Dendritic cell treated with granulocyte-macrophage colony-stimulating factor and Interleukin-4, amounts not matched to agents 40 ng/mL and 50 ng/mL, for 4 days (primary cell): ENCODE measurements around the gene RSPH6A.
"Not testable (repeated sequence)": the region's sequence is repeated elsewhere in the genome, so short reads cannot be mapped to it uniquely, and the experiment has no call there.

ENCODE experiments used
- H3K27ac Mint-ChIP-seq: one replicate; pipeline ENCODE4 v1.8.0; 2022; ENCODE audit warnings: mild to moderate bottlenecking, mixed read lengths
- H3K27me3 Mint-ChIP-seq: one replicate; pipeline ENCODE4 v1.8.0; 2022; ENCODE audit warnings: mild to moderate bottlenecking, mixed read lengths
- H3K36me3 Mint-ChIP-seq: one replicate; pipeline ENCODE4 v1.8.0; 2022; ENCODE audit warnings: low read depth, mixed read lengths
- H3K4me1 Mint-ChIP-seq: one replicate; pipeline ENCODE4 v1.8.0; 2022; ENCODE audit warnings: low read depth, mixed read lengths
- H3K4me3 Mint-ChIP-seq: one replicate; pipeline ENCODE4 v1.8.0; 2022; ENCODE audit warnings: mild to moderate bottlenecking, moderate library complexity, mixed read lengths
- H3K9me3 Mint-ChIP-seq: one replicate; pipeline ENCODE4 v1.8.0; 2022; ENCODE audit warnings: mixed read lengths
- intact Hi-C: fragments of 100-400 bp; cut with micrococcal nuclease; formaldehyde crosslinking; loops from one replicate; pipeline ENCODE4 v1.15.0; 2022

The RSPH6A gene

DNA sequence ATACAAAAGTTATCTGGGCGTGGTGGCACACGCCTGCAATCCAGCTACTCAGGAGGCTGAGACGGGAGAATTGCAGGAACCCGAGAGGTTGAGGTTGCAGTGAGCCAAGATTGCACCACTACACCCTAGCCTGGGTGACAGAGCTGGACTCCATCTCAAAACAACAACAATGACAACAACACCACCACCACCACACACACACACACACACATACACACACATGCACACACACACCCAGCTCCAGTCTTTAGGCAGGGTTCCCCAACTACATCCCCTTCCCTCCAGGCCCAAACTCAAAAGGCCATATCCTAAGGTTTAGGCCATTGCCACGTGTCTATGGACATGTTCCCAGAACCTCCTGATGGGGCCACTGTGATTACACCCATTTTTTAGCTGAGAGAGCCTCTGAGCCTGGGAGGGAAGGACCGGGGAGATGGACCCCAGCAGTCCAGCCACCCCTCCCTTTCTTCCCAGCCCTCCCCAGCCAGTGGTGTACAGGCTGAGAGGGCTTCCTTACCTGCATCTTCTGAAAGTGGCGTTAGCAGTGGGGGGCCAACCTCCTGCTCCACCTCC, 13.4 kb downstream of the RSPH6A start:
- Mint-ChIP-seq H3K36me3 (no peaks in the 10 kb centered on the region), H3K4me1 (peaks cover 25% of the 10 kb centered on the region), H3K27me3 (peaks cover 97% of the 10 kb centered on the region), H3K9me3 (no peaks in the 10 kb centered on the region), H3K27ac (no peak overlapping the region), H3K4me3 (no peak overlapping the region)
- intact Hi-C loops, result no loop called here

DNA sequence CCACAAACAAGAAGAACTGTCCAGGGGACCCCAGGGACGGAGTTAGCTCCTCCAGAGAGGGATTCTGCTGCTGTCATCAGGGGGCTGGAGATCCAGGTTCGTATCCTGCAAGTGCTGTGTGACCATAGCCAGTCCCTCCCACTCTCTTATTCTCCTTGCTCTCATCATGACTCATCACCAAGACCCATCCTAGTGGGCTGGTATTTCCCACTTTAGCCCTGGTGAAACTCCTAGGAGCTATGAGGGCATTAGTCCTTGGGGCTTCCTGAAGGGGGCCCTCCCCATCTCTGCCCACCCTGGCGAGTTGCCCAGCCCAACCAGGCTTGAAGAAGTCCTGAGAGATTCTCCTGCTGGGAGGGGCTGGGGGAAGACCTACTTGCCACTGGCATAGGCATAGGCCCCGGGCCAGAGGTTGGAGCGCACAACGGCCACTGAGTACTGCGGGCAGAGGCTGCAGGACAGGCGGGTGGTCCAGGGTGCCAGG, 15.0 kb downstream of the RSPH6A start:
- no peaks in the 10 kb centered on the region for H3K36me3 Mint-ChIP-seq
- H3K27me3 Mint-ChIP-seq, result peaks cover 98% of the 10 kb centered on the region

DNA sequence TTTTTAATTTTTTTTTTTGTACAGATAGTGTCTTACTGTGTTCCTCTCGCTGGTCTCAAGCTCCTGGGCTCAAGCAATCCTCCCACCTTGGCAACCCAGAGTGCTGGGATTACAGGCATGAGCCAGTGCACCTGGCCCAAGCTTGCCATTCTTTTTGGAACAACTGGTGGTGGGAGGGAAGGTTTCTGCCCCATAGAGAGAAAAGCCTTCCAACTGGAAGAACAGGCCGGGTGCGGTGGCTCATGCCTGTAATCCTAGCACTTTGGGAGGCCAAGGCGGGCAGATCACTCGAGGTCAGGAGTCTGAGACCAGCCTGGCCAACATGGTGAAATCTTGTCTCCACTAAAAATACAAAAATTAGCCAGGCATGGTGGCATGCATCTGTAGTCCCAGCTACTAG, 15.6 kb downstream of the RSPH6A start:
- Mint-ChIP-seq H3K4me1 (peaks cover 31% of the 10 kb centered on the region), H3K27me3 (peaks cover 98% of the 10 kb centered on the region)
- intact Hi-C loops, result loop anchor here (1.0 kb wide), 1 partner anchor 29 kb away; no protein-coding TSS in a partner anchor
- not testable (repeated sequence) for H3K4me3 Mint-ChIP-seq, H3K9me3 Mint-ChIP-seq, H3K27ac Mint-ChIP-seq, H3K36me3 Mint-ChIP-seq

More for the DNA sequence above, 15.0 kb downstream of the RSPH6A start:
- peaks cover 26% of the 10 kb centered on the region for H3K4me1 Mint-ChIP-seq
- intact Hi-C loops, result no loop called here
- no peaks in the 10 kb centered on the region for H3K9me3 Mint-ChIP-seq
- no peak overlapping the region for H3K27ac Mint-ChIP-seq
- H3K4me3 Mint-ChIP-seq, result no peak overlapping the region

DNA sequence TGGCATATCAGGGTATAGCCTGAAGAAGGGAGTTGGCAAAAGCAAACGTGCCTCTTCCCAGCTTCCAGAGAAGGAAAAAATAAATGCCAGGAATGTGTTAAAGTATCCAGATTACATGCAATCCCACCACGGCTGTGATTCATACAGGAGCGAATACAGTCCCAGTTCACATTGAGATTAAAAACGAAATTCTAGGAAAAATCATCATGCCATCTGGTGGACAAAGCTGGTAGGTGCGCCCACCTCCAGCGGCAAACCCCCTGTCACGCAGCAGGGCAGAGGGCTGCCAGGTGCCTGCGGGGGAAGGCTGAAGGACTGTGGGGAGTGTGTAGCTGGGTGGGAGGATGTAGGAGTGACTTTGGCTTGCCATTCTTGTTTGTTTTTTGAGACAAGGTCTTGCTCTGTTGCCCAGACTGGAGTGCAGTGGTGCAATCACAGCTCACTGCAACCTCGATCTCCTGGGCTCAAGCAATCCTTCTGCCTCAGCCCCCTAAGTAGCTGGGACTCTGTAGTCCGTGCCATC, 16.1 kb downstream of the RSPH6A start:
- no peak overlapping the region for H3K27ac Mint-ChIP-seq
- peaks cover 35% of the 10 kb centered on the region for H3K4me1 Mint-ChIP-seq
- intact Hi-C loops, result loop anchor here (1.0 kb wide), 1 partner anchor 29 kb away; no protein-coding TSS in a partner anchor
- H3K9me3 Mint-ChIP-seq, result no peaks in the 10 kb centered on the region
- H3K36me3 Mint-ChIP-seq, result no peaks in the 10 kb centered on the region
- H3K4me3 Mint-ChIP-seq, result no peak overlapping the region
- peaks cover 94% of the 10 kb centered on the region for H3K27me3 Mint-ChIP-seq

DNA sequence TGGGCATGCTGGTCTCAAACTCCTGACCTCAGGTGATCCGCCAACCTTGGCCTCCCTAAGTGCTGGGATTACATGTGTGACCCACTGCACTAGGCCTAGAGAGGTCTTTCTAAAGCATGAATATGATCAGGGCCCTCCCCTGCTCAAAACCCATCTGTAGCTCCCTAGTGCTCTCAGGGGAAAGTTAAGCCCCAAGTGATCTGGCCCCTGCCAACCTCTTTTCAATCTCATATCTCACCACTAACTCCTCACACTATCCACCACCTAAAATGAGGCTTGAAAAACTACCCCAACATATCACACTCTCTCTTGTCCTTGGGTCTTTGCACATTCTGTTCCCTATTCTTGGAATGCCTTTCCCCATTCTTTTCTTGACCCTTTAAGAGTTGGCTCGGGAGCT, 20.5 kb downstream of the RSPH6A start:
- Mint-ChIP-seq H3K4me3 (no peak overlapping the region), H3K9me3 (no peaks in the 10 kb centered on the region), H3K27me3 (peaks cover 66% of the 10 kb centered on the region), H3K4me1 (peaks cover 60% of the 10 kb centered on the region), H3K27ac (peak overlapping the region; percentile 2), H3K36me3 (peaks cover 20% of the 10 kb centered on the region)
- intact Hi-C loops, result no loop called here

DNA sequence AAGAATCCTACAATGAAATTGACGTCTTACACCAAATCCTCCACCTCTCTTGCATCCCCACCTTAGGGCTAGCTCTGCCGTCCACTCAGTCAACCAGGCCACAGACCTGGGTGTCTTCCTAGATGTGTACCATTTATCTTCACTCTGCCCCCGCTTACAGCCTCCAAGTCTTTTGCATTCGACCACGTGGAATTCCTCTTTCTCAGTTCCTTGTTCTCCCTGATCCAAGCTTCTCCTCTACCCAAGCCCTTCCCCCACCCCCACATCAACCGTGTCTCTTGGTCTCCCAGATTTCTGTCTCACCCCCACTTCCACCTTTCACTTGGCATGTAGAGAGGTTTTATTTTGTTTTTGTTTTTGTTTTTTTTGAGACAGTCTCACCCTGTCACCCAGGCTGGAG, 21.2 kb downstream of the RSPH6A start:
- Mint-ChIP-seq H3K36me3 (peaks cover 27% of the 10 kb centered on the region), H3K27ac (peak overlapping the region; percentile 69), H3K9me3 (no peaks in the 10 kb centered on the region), H3K27me3 (peaks cover 66% of the 10 kb centered on the region), H3K4me1 (peaks cover 58% of the 10 kb centered on the region), H3K4me3 (peak overlapping the region; percentile 59)
- intact Hi-C loops, result no loop called here

DNA sequence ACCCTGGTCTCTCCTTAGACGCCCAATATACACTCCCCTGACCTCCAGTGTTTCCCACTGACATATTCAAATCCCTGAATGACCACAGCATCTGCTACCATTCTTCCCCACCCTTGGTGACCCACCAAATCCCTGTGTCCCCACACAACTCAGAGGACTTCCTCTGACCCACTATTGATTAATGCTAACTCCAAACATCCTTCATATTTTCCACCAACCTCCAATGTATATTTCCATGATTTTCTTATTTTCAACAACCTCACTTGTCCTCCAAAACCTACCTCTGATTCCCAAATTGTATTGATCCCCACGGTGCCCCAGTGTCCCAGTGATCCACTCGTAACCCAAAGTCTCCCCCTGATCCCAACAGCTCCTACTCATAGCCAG, 21.9 kb downstream of the RSPH6A start:
- Mint-ChIP-seq H3K36me3 (peaks cover 34% of the 10 kb centered on the region), H3K27me3 (peaks cover 66% of the 10 kb centered on the region), H3K9me3 (no peaks in the 10 kb centered on the region), H3K27ac (peak overlapping the region; percentile 69), H3K4me3 (peak overlapping the region; percentile 58), H3K4me1 (peaks cover 63% of the 10 kb centered on the region)
- intact Hi-C loops, result no loop called here

DNA sequence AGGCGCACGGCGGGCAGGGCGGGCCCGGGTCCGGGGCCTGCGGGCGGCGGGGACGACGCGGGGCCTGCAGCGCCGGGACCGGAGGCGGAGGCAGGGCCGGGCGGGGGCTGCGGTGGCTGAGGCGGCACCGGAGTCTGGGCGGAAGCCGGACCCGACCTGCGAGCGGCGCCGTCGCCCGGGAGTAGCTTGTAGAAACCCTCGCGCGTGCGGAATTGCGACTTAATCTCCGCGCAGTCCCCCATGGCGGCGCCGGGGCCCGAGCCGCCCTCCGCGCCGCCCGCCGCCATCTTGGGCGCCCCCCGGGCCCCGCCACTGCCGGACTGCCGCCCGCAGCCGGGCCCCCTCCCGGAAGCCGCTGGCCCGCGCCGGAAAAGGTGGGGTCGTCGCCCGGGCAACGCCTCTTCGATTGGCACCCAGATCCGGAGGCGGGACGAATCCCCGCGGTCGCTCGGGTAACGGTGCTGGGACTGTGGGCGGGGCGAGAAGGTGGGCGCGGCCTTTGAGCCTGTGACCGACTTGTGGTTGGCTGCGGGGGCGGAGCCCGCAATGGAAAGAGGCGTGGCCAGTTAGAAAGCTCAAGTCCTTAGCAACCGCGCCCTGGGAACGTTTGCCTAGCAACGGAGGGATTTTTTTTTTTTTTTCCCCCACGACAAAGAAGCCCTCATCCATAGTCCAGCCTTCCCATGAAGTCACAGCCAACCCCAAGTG, 22.5 kb downstream of the RSPH6A start, which contains the start of gene DMWD:
Gene DMWD, minus strand, starts transcription at position 376 of the 708 bp plus-strand sequence. Its CDS starts 89 bp downstream, at position 287.
- Mint-ChIP-seq H3K36me3 (peaks cover 40% of the 10 kb centered on the region), H3K27ac (peak within 1 kb of the TSS; percentile 69), H3K27me3 (peaks cover 66% of the 10 kb centered on the region), H3K9me3 (no peaks in the 10 kb centered on the region), H3K4me1 (peaks cover 68% of the 10 kb centered on the region), H3K4me3 (peak within 1 kb of the TSS; percentile 85)
- intact Hi-C loops, result no loop called here

DNA sequence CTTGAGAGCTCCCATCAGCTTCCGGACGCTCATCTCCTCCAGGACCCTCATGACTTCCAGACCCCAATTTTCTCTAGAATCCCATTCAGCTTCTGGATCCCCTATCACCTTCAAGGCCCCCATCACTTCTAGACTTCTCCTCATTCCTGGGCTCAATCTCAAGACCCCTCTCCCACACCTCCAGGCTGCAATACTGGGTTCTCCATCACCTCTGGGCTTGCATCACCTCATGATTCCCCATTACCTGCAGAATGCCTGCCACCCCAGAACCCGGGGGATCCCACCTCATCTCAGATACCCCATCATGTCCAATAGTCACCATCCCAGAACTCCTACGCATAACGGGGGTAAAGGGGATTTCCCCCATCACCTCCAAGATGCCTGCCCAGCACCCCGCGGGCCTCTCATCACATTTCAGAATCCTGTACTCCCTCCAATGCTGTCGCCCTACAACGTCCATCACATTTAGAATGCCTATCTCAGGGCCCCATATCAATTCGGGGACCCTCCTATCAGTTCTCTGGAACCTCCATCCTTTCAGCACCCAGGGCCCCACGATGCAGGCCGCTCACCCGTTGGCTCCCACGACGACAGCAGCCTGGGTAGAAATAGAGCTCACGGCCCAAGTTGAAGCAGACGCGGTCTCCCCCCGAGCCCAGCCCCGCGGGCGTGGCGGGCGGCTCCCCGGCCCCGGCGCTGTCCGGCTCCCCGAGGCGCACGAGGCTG, 23.2 kb downstream of the RSPH6A start:
- peaks cover 69% of the 10 kb centered on the region for H3K4me1 Mint-ChIP-seq
- H3K9me3 Mint-ChIP-seq, result no peaks in the 10 kb centered on the region
- intact Hi-C loops, result no loop called here
- peaks cover 47% of the 10 kb centered on the region for H3K36me3 Mint-ChIP-seq
- peak overlapping the region; percentile 85 for H3K4me3 Mint-ChIP-seq
- H3K27ac Mint-ChIP-seq, result peak overlapping the region; percentile 49
- H3K27me3 Mint-ChIP-seq, result peaks cover 68% of the 10 kb centered on the region

DNA sequence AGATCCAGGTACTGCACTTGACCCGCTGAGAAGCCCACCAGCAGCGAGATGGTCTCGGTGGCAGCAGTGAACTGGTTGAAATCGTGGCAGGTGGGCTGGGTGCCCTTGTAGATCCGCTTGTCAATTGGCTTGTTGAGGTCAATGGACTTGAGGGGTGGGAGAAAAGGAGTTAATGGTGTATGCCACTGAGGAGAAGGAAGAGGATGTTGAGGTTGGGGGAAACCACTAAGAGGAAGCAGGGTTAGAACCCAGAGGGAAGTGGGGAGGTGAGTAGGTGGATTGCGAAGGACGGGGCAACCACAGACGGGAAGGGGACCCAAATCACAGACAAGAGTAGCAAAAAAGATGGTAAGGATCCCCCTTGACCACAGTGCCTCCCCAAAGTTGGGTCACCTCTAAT, 24.2 kb downstream of the RSPH6A start:
- H3K4me3 Mint-ChIP-seq, result peak overlapping the region; percentile 85
- peak overlapping the region; percentile 49 for H3K27ac Mint-ChIP-seq
- H3K4me1 Mint-ChIP-seq, result peaks cover 68% of the 10 kb centered on the region
- peaks cover 57% of the 10 kb centered on the region for H3K36me3 Mint-ChIP-seq
- H3K27me3 Mint-ChIP-seq, result peaks cover 68% of the 10 kb centered on the region
- intact Hi-C loops, result no loop called here
- H3K9me3 Mint-ChIP-seq, result no peaks in the 10 kb centered on the region

DNA sequence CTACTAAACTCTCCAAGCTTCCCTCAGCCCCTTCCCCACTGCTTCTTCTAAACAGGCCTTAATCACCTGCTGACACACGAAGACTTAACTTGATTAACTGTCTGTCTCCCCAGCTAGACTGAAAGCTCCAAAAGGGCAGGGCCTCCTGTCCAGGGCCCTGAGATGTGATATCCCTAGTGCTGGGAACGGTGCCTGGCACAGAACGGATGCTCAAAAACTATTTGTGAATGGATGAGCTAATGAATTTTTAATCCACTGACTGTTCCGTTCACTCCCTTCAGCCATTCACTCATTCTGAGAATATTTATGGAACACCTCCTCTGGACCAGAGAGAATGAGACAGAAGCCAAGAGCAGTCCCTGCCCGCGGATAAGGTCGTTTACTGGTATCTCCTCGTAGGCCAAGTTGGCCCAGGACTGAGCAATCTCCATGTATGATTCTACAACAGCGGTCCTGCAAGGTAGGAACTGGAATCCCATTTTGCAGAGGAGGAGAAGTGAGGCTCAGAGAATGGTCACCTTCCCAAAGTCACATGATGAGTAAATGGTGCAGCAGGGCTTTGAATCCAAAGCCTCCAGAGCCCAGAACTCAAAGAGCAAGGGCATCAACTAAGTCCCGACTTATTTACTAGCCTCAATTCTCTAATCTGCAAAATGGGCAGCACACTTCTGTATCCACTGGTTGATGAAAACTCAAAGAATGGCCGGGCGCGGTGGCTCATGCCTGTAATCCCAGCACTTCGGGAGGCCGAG, 25.9 kb downstream of the RSPH6A start:
- intact Hi-C loops, result no loop called here
- Mint-ChIP-seq H3K36me3 (peaks cover 74% of the 10 kb centered on the region), H3K4me3 (no peak overlapping the region)

DNA sequence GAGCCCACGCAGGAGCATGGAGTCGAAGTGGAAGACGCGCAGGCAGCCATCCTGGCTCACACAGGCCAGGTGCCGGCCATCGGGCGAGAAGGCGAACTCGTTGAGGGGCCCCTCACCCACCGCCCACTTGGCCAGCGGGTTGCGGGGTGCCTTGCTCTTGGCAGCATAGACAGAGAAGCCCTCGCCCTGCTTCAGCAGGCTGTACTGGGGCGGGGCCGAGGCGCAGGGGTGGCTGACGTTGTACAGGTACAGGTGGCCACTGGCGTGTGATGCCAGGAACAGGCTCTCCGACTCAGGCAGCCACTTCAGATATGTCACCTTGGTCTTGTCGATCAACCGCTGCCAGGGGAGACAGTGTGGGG, 28.6 kb downstream of the RSPH6A start:
- Mint-ChIP-seq H3K27ac (no peak overlapping the region), H3K36me3 (peaks cover 83% of the 10 kb centered on the region), H3K4me3 (no peak overlapping the region), H3K4me1 (peaks cover 47% of the 10 kb centered on the region), H3K9me3 (no peaks in the 10 kb centered on the region), H3K27me3 (peaks cover 86% of the 10 kb centered on the region)
- intact Hi-C loops, result no loop called here

More for the DNA sequence above, 25.9 kb downstream of the RSPH6A start:
- Mint-ChIP-seq H3K27ac (no peak overlapping the region), H3K27me3 (peaks cover 71% of the 10 kb centered on the region), H3K4me1 (peaks cover 57% of the 10 kb centered on the region), H3K9me3 (no peaks in the 10 kb centered on the region)

DNA sequence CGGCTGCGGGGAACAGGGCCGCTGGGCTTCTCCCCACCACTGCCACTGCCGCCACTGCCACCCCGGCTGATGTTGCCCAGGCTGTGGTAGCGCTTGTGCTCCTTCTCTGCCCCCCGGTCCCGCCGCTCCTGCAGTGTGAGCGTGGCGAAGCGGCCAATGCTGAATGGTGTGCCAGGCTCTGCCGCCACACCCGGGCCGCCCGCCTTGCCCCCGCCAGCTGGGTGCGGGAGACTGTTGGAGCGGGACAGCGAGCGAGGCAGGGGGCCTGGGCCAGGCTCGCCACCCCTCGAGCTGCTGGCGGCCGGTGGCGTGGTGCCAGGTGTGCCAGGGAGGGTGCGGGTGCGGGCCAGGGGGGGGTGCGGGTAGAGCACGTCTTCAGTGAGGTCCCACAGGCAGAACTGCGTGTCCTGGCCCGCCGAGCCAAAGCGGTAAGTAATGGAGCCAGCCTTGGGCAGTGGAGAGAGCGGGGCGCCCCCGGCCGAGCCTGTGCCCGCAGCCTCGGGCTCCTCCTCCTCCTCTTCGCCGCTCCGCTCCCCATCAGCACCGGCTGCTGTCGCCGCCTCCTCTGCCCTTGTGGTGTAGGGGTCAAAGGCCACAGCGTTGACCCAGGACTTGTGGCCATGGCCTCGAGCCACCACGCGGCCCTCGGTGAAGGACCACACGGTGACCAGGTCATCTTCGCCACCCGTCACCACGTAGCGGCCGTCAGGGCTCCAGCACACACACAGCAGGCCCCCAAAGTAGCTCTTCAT, 29.2 kb downstream of the RSPH6A start:
- Mint-ChIP-seq H3K9me3 (no peaks in the 10 kb centered on the region), H3K4me1 (peaks cover 45% of the 10 kb centered on the region), H3K27ac (no peak overlapping the region), H3K4me3 (no peak overlapping the region), H3K27me3 (peaks cover 91% of the 10 kb centered on the region), H3K36me3 (peaks cover 82% of the 10 kb centered on the region)
- intact Hi-C loops, result no loop called here
